Measurements from ENCODE around the gene COL8A2. TPM values are rescaled to one million over a fixed set of nuclear protein-coding genes. Genes with fewer than 3 reads are reported as not detected.

Gene COL8A2
- total RNA-seq, 1 experiment from 2014 or later: 0.24 TPM

- POLR2A ChIA-PET (ENCODE audit: low non-redundant PET): no interaction called here
- BruUV-seq (replicated peaks): no TSS peak
- CTCF ChIA-PET: no interaction called here
These were observed 33.9 kb downstream of the COL8A2 start for GRCh38 chr1:36091141-36091540.

GRCh38 chr1:36089393-36090121 is 35.5 kb downstream of the COL8A2 start:
- Histone ChIP-seq H3K36me3 (ENCODE audit: insufficient read depth, low read length, poor library complexity, severe bottlenecking) (peaks cover 45% of the 10 kb centered on the region), H3K4me3 (ENCODE audit: low read depth, low read length, poor library complexity, severe bottlenecking) (peak overlapping the region; percentile 98), H3K4me1 (ENCODE audit: insufficient read depth, low read length, poor library complexity, severe bottlenecking) (no peaks in the 10 kb centered on the region), H3K27ac (ENCODE audit: low read depth, low read length, poor library complexity, severe bottlenecking) (peak overlapping the region; percentile 83), H3K27me3 (replicated peaks; ENCODE audit: insufficient read depth, low read depth, low read length, poor library complexity) (no peaks in the 10 kb centered on the region), H3K9me3 (ENCODE audit: low read depth, low read length, poor library complexity, severe bottlenecking) (no peaks in the 10 kb centered on the region)
- TF ChIP-seq EZH2 (IDR thresholded peaks at IDR 0.05; ENCODE audit: borderline replicate concordance, low read depth, low read length, poor library complexity, severe bottlenecking) (no peak), CTCF (conservative IDR thresholded peaks at IDR 0.05; ENCODE audit: low read depth, low read length) (no peak)
- no TSS peak for BruUV-seq (replicated peaks)
- ChIA-PET POLR2A (ENCODE audit: low non-redundant PET) (no interaction called here), CTCF (no interaction called here)
- intact Hi-C loops (cut with micrococcal nuclease; ENCODE audit: unreplicated experiment): no loop called here
- peak; percentile 40 for DNase-seq (ENCODE audit: low spot score)

More at GRCh38 chr1:36091141-36091540, 33.9 kb downstream of the COL8A2 start:
- Histone ChIP-seq H3K27ac (ENCODE audit: low read depth, low read length, poor library complexity, severe bottlenecking) (no peak overlapping the region), H3K4me1 (ENCODE audit: insufficient read depth, low read length, poor library complexity, severe bottlenecking) (peaks cover 4% of the 10 kb centered on the region), H3K9me3 (ENCODE audit: low read depth, low read length, poor library complexity, severe bottlenecking) (no peaks in the 10 kb centered on the region), H3K4me3 (ENCODE audit: low read depth, low read length, poor library complexity, severe bottlenecking) (no peak overlapping the region), H3K27me3 (replicated peaks; ENCODE audit: insufficient read depth, low read depth, low read length, poor library complexity) (no peaks in the 10 kb centered on the region), H3K36me3 (ENCODE audit: insufficient read depth, low read length, poor library complexity, severe bottlenecking) (peaks cover 61% of the 10 kb centered on the region)
- TF ChIP-seq CTCF (conservative IDR thresholded peaks at IDR 0.05; ENCODE audit: low read depth, low read length) (no peak), EZH2 (IDR thresholded peaks at IDR 0.05; ENCODE audit: borderline replicate concordance, low read depth, low read length, poor library complexity, severe bottlenecking) (no peak)
- DNase-seq (ENCODE audit: low spot score): no peak
- intact Hi-C loops (cut with micrococcal nuclease; ENCODE audit: unreplicated experiment): no loop called here

DNA sequence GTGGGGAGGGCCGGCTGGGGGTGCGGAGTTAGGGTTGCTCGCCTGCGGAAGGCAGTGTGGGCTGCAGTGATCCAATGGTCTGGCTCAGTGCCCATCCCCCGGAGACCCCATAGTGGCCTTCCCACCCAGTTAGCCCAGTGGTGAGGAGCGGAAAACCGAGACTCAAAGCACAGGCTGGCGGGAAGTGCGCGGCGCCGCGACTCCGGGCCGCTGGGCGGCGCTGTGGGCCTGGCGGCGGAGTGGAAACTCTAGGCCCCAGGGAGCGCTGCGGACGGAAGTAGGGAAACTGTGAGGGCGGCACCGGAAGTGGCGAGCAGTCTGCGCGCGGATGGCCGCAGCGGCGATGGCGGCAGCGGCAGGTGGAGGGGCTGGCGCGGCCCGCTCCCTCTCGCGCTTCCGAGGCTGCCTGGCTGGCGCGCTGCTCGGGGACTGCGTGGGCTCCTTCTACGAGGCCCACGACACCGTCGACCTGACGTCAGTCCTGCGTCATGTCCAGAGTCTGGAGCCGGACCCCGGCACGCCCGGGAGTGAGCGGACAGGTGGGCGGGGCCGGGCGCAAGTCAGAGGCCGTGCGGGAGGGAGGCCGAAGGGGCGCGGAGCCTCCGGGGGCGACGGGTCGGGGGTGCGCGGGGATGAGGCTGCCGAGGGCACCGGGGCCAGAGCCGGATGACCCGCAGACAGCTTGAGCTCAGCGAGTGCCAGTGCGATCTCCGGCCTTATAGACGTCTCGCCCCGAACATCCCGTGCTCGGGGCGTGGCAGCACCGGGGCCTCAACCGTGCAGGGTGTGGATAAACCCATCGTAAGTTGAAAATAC is 36.2 kb downstream of the COL8A2 start, which contains the start of gene ADPRS:
TSS of gene ADPRS (plus strand) at position 316 of the 816 bp plus-strand sequence. CDS start at position 329, 13 bp downstream.
- no peaks in the 10 kb centered on the region for H3K27me3 ChIP-seq (replicated peaks; ENCODE audit: insufficient read depth, low read depth, low read length, poor library complexity)
- H3K4me3 ChIP-seq (ENCODE audit: low read depth, low read length, poor library complexity, severe bottlenecking): peak within 1 kb of the TSS; percentile 98
- intact Hi-C loops (cut with micrococcal nuclease; ENCODE audit: unreplicated experiment): no loop called here
- peak; percentile 95 for DNase-seq (ENCODE audit: low spot score)
- TF ChIP-seq EZH2 (IDR thresholded peaks at IDR 0.05; ENCODE audit: borderline replicate concordance, low read depth, low read length, poor library complexity, severe bottlenecking) (no peak), CTCF (conservative IDR thresholded peaks at IDR 0.05; ENCODE audit: low read depth, low read length) (peak; percentile 99)
- H3K4me1 ChIP-seq (ENCODE audit: insufficient read depth, low read length, poor library complexity, severe bottlenecking): no peaks in the 10 kb centered on the region
- peak within 1 kb of the TSS; percentile 83 for H3K27ac ChIP-seq (ENCODE audit: low read depth, low read length, poor library complexity, severe bottlenecking)
- ChIA-PET POLR2A (ENCODE audit: low non-redundant PET) (no interaction called here), CTCF (no interaction called here)
- H3K36me3 ChIP-seq (ENCODE audit: insufficient read depth, low read length, poor library complexity, severe bottlenecking): peaks cover 37% of the 10 kb centered on the region
- no peaks in the 10 kb centered on the region for H3K9me3 ChIP-seq (ENCODE audit: low read depth, low read length, poor library complexity, severe bottlenecking)
- BruUV-seq (replicated peaks): no TSS peak

Data from A673 (cell line).